WTC11 (cell line): ENCODE data around the gene NECTIN3. TPM values are rescaled to one million over a fixed set of nuclear protein-coding genes. Genes with fewer than 3 reads are reported as not detected.

Source experiments
- ATAC-seq: fragments of 200-7000 bp; cut with Tn5 transposase; 2 replicates; pipeline ENCODE4 v1.10.0; 2021; ENCODE audit warnings: mild to moderate bottlenecking, moderate library complexity
- CTCF ChIA-PET: fragments of 300-600 bp; sonication (Branson Sonifier 250); formaldehyde crosslinking; loops from one replicate; lab custom pipeline; 2021; ENCODE audit warnings: antibody characterized with exemption; lab: Charles Lee
- POLR2A ChIA-PET: fragments of 350-600 bp; sonication (Branson Sonifier 250); formaldehyde crosslinking; loops from one replicate; lab custom pipeline; 2021; ENCODE audit warnings: antibody characterized with exemption; lab: Charles Lee
- DNase-seq: peaks from one replicate; pipeline ENCODE4 v3.0.0; 2021; ENCODE audit warnings: low spot score
- H3K27ac Mint-ChIP-seq: 2 replicates; pipeline ENCODE4 v1.8.0; 2021; ENCODE audit warnings: mixed read lengths
- H3K27me3 Mint-ChIP-seq: 2 replicates; pipeline ENCODE4 v1.8.0; 2021; ENCODE audit warnings: low read depth, mild to moderate bottlenecking, moderate library complexity, mixed read lengths
- H3K36me3 Mint-ChIP-seq: 2 replicates; pipeline ENCODE4 v1.8.0; 2021; ENCODE audit warnings: mixed read lengths
- H3K4me1 Mint-ChIP-seq: 2 replicates; pipeline ENCODE4 v1.8.0; 2022; ENCODE audit warnings: mixed read lengths
- H3K4me3 Mint-ChIP-seq: 2 replicates; pipeline ENCODE4 v1.8.0; 2021; ENCODE audit warnings: mild to moderate bottlenecking, moderate library complexity, mixed read lengths
- H3K9me3 Mint-ChIP-seq: 2 replicates; pipeline ENCODE4 v1.8.0; 2021; ENCODE audit warnings: mixed read lengths
- MXD4 ChIP-seq: fragments of 250-450 bp; sonication (Bioruptor Pico); IDR thresholded peaks from 2 replicates; pipeline ENCODE4 v1.8.0; 2021; ENCODE audit warnings: mild to moderate bottlenecking, moderate library complexity, borderline replicate concordance
- PRRX2 ChIP-seq: fragments of 250-450 bp; sonication (Bioruptor Pico); IDR thresholded peaks from 2 replicates; pipeline ENCODE4 v1.8.0; 2021; ENCODE audit warnings: mild to moderate bottlenecking
- ZNF232 ChIP-seq: sonication (generic); formaldehyde crosslinking; IDR thresholded peaks from 2 replicates; pipeline ENCODE4 v1.8.0; 2022; ENCODE audit warnings: mild to moderate bottlenecking, missing genetic modification reagents
- total RNA-seq: library from RNA; stranded (reverse); gene quantifications from 3 replicates; pipeline ENCODE4 v1.2.3, GENCODE V29; 2021
- TF ChIP-seq, protein P1 (sequence below): sonication (generic); formaldehyde crosslinking; IDR thresholded peaks from 2 replicates; pipeline ENCODE4 v1.8.1; 2023; ENCODE audit warnings: mild to moderate bottlenecking, missing genetic modification reagents, moderate library complexity
- TF ChIP-seq, protein P2 (sequence below): sonication (generic); formaldehyde crosslinking; IDR thresholded peaks from 2 replicates; pipeline ENCODE4 v1.8.0; 2022; ENCODE audit warnings: missing genetic modification reagents
- TF ChIP-seq, protein P3 (sequence below): sonication (generic); formaldehyde crosslinking; IDR thresholded peaks from 2 replicates; pipeline ENCODE4 v1.8.0; 2023; ENCODE audit warnings: missing genetic modification reagents, mild to moderate bottlenecking, borderline replicate concordance
- TF ChIP-seq, protein P4 (sequence below): sonication (generic); formaldehyde crosslinking; conservative IDR thresholded peaks from 2 replicates; pipeline ENCODE4 v1.8.1; 2023; ENCODE audit warnings: mild to moderate bottlenecking, low read depth, missing genetic modification reagents, moderate library complexity

The NECTIN3 gene
- total RNA-seq, 1 experiment from 2014 or later = 24.8 TPM

DNA sequence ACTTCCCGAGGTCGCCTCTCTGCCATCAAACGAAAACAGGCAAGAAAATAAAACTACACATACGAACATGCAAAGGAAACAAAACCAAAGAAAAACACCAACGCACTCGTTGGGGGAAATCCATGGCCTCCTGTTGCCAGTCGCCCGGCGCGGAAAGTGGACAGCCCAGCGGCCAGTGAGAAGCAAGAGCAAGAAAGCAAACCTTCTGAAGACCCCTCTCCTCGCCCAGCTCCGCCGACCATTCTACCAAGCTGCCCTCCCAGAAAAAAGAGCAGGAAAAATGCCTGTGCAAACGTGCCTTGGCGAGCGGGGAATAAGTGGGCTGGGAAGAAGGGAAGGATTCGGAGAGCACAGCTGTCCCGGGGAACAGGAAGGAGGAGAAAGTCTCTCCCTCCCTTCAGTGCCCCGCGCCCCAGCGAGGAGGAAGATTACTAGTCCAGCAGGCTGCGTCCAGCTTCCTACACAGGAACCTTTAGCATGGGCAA lies 802 bp upstream of the NECTIN3 start:
- TF ChIP-seq, protein P1, sequence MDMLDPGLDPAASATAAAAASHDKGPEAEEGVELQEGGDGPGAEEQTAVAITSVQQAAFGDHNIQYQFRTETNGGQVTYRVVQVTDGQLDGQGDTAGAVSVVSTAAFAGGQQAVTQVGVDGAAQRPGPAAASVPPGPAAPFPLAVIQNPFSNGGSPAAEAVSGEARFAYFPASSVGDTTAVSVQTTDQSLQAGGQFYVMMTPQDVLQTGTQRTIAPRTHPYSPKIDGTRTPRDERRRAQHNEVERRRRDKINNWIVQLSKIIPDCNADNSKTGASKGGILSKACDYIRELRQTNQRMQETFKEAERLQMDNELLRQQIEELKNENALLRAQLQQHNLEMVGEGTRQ (CRISPR knock-in tag) = no peak
- TF ChIP-seq PRRX2 (CRISPR knock-in tag) = no peak
- TF ChIP-seq ZNF232 (CRISPR knock-in tag) = 0 out of 2 replicates have a peak, but pooled peaks have one; percentile 7
- H3K4me3 Mint-ChIP-seq = peak overlapping the region; percentile 90
- no peaks in the 10 kb centered on the region for H3K27me3 Mint-ChIP-seq
- H3K36me3 Mint-ChIP-seq = no peaks in the 10 kb centered on the region
- peaks cover 38% of the 10 kb centered on the region for H3K4me1 Mint-ChIP-seq
- no peaks in the 10 kb centered on the region for H3K9me3 Mint-ChIP-seq
- CTCF ChIA-PET = interaction anchor here (1.6 kb wide), 1 partner anchor 9 kb away, joined by 10 read pairs; no protein-coding TSS in a partner anchor
- DNase-seq (no peak), ATAC-seq (peak; percentile 49)
- POLR2A ChIA-PET = no interaction called here
- H3K27ac Mint-ChIP-seq = peak overlapping the region; percentile 71

DNA sequence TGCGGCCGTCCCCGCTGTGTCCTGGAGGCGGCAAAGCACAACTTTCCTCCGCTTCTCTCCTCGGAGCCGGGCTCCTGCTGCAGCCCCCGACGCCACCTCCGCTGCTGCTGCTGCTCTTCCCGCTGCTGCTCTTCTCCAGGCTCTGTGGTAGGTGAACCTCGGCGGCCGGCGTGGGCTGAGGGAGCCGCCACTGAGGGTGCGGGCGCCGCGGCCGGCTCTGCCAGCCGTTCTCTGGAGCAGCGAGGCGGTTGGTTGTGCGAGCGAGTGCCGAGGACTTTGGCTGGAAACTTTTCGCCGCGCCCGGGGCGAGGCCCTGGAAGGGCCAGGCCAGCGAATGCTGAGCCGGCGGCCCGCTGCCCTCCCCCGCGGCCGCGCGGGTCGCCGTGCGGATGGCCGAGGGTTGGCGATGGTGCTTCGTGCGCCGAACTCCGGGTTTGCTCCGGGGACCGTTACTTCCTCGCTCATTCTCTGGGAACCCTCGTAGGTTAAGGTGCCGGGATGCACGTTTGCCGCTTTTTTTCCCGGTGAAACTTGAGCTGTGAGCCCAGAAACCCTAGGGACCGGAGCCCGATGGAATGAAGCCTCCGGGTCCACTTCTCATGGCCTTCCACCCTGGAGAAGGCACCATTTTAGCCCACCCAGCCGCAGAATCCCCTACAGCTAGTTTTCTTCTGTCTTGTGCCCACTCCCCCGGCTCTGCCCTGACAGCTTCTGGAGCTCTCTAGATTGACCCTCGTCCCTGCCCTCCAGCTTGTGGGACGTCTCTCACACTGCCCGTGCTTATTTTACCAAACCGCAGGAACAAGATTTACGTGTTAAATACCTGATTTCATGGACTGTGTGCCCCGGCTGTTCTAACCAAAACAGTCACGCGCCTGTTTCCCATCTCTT lies 660 bp downstream of the NECTIN3 start:
- DNase-seq = peak; percentile 51
- H3K27ac Mint-ChIP-seq = peak overlapping the region; percentile 53; the same call in 1 of the 2 replicates
- TF ChIP-seq, protein P2, sequence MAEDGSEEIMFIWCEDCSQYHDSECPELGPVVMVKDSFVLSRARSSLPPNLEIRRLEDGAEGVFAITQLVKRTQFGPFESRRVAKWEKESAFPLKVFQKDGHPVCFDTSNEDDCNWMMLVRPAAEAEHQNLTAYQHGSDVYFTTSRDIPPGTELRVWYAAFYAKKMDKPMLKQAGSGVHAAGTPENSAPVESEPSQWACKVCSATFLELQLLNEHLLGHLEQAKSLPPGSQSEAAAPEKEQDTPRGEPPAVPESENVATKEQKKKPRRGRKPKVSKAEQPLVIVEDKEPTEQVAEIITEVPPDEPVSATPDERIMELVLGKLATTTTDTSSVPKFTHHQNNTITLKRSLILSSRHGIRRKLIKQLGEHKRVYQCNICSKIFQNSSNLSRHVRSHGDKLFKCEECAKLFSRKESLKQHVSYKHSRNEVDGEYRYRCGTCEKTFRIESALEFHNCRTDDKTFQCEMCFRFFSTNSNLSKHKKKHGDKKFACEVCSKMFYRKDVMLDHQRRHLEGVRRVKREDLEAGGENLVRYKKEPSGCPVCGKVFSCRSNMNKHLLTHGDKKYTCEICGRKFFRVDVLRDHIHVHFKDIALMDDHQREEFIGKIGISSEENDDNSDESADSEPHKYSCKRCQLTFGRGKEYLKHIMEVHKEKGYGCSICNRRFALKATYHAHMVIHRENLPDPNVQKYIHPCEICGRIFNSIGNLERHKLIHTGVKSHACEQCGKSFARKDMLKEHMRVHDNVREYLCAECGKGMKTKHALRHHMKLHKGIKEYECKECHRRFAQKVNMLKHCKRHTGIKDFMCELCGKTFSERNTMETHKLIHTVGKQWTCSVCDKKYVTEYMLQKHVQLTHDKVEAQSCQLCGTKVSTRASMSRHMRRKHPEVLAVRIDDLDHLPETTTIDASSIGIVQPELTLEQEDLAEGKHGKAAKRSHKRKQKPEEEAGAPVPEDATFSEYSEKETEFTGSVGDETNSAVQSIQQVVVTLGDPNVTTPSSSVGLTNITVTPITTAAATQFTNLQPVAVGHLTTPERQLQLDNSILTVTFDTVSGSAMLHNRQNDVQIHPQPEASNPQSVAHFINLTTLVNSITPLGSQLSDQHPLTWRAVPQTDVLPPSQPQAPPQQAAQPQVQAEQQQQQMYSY (CRISPR knock-in tag) = peak; percentile 13; the same call in 1 of the 2 replicates
- no peak for TF ChIP-seq MXD4
- TF ChIP-seq, protein P3, sequence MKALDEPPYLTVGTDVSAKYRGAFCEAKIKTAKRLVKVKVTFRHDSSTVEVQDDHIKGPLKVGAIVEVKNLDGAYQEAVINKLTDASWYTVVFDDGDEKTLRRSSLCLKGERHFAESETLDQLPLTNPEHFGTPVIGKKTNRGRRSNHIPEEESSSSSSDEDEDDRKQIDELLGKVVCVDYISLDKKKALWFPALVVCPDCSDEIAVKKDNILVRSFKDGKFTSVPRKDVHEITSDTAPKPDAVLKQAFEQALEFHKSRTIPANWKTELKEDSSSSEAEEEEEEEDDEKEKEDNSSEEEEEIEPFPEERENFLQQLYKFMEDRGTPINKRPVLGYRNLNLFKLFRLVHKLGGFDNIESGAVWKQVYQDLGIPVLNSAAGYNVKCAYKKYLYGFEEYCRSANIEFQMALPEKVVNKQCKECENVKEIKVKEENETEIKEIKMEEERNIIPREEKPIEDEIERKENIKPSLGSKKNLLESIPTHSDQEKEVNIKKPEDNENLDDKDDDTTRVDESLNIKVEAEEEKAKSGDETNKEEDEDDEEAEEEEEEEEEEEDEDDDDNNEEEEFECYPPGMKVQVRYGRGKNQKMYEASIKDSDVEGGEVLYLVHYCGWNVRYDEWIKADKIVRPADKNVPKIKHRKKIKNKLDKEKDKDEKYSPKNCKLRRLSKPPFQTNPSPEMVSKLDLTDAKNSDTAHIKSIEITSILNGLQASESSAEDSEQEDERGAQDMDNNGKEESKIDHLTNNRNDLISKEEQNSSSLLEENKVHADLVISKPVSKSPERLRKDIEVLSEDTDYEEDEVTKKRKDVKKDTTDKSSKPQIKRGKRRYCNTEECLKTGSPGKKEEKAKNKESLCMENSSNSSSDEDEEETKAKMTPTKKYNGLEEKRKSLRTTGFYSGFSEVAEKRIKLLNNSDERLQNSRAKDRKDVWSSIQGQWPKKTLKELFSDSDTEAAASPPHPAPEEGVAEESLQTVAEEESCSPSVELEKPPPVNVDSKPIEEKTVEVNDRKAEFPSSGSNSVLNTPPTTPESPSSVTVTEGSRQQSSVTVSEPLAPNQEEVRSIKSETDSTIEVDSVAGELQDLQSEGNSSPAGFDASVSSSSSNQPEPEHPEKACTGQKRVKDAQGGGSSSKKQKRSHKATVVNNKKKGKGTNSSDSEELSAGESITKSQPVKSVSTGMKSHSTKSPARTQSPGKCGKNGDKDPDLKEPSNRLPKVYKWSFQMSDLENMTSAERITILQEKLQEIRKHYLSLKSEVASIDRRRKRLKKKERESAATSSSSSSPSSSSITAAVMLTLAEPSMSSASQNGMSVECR (CRISPR knock-in tag) = 0 out of 2 replicates have a peak, but pooled peaks have one; percentile 35
- TF ChIP-seq, protein P4, sequence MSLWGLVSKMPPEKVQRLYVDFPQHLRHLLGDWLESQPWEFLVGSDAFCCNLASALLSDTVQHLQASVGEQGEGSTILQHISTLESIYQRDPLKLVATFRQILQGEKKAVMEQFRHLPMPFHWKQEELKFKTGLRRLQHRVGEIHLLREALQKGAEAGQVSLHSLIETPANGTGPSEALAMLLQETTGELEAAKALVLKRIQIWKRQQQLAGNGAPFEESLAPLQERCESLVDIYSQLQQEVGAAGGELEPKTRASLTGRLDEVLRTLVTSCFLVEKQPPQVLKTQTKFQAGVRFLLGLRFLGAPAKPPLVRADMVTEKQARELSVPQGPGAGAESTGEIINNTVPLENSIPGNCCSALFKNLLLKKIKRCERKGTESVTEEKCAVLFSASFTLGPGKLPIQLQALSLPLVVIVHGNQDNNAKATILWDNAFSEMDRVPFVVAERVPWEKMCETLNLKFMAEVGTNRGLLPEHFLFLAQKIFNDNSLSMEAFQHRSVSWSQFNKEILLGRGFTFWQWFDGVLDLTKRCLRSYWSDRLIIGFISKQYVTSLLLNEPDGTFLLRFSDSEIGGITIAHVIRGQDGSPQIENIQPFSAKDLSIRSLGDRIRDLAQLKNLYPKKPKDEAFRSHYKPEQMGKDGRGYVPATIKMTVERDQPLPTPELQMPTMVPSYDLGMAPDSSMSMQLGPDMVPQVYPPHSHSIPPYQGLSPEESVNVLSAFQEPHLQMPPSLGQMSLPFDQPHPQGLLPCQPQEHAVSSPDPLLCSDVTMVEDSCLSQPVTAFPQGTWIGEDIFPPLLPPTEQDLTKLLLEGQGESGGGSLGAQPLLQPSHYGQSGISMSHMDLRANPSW (CRISPR knock-in tag) = 0 out of 2 replicates have a peak, but pooled peaks have one; percentile 10
- TF ChIP-seq, all 79 proteins: peak for 3
- Mint-ChIP-seq H3K27me3 (no peaks in the 10 kb centered on the region), H3K9me3 (no peaks in the 10 kb centered on the region), H3K4me3 (peak overlapping the region; percentile 89), H3K36me3 (no peaks in the 10 kb centered on the region), H3K4me1 (peaks cover 47% of the 10 kb centered on the region)
- POLR2A ChIA-PET = no interaction called here
- CTCF ChIA-PET = interaction anchor here (1.0 kb wide), 1 partner anchor 9 kb away, joined by 11 read pairs; no protein-coding TSS in a partner anchor
- peak; percentile 3 for ATAC-seq
